ENCODE results near the gene HTN3.

DNA sequence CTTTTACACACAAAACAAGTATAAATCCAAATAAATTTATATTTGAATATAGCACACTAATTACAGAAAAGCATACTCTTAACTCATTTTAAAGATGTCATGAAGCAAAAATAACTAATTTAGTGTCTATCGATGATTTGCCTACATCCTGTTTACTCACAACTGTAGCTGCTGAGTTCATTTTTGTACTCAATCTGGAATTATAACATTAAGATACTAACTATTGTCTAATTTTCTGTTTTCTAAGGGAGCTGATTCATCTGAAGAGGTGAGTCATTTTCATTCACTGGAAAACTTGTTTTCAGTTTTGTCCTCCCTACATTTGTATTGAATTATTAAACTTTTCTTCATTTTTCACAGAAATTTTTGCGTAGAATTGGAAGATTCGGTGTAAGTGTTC, 28.8 kb upstream of the HTN3 start:
- TF ChIP-seq GATA3 (IDR thresholded peaks at IDR 0.05; ENCODE audit: low read depth, low read length): no peak
- TF ChIP-seq GATA2 (IDR thresholded peaks at IDR 0.05; ENCODE audit: low read depth, low read length): no peak
